Thyroid gland (tissue), 4 donors: ENCODE results near the gene KRTAP5-1.

Experiments used
- POLR2A ChIP-seq, 2 donors: fragments of 450-650 bp; IDR thresholded peaks; one replicate each; pipeline ENCODE4 v1.6.1; 2017; ENCODE audit warnings: antibody characterized with exemption in 2 of 2, mild to moderate bottlenecking in 2 of 2, moderate library complexity in 1 of 2
- TF ChIP-seq, protein P1 (sequence below), 6 experiments: fragments of 200-600 bp in 3 of 6; fragments of 450-650 bp in 3 of 6; sonication (generic) in 3 of 6; IDR thresholded peaks; one replicate each; pipeline ENCODE4 v1.5.1; 2016 to 2019; ENCODE audit warnings: antibody characterized with exemption in 6 of 6, mild to moderate bottlenecking in 2 of 6, inconsistent platforms in 1 of 6, moderate library complexity in 1 of 6

DNA sequence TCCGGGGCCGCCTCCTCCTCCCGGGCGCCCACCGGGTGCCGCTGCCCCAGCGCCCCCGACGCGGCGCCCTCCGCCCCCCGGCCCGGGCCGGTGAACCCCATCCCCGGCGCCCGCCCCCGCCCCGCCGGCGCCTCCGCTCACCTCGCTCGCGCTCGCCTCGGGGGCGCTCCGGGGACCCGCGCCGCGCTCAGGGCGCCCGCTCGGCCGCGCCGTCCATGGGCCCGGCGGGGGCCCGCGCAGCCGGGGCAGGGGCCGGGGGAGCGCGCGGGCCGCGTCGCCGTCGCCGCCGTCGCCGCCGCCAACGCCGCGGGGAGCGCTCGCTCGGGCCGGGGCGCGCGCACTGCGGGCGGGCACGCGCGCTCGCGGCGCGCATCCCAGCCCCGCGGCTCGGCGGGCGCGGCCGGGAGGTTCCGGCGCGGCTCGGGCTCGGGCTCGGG lies 13.3 kb downstream of the KRTAP5-1 start:
- TF ChIP-seq, protein P1, sequence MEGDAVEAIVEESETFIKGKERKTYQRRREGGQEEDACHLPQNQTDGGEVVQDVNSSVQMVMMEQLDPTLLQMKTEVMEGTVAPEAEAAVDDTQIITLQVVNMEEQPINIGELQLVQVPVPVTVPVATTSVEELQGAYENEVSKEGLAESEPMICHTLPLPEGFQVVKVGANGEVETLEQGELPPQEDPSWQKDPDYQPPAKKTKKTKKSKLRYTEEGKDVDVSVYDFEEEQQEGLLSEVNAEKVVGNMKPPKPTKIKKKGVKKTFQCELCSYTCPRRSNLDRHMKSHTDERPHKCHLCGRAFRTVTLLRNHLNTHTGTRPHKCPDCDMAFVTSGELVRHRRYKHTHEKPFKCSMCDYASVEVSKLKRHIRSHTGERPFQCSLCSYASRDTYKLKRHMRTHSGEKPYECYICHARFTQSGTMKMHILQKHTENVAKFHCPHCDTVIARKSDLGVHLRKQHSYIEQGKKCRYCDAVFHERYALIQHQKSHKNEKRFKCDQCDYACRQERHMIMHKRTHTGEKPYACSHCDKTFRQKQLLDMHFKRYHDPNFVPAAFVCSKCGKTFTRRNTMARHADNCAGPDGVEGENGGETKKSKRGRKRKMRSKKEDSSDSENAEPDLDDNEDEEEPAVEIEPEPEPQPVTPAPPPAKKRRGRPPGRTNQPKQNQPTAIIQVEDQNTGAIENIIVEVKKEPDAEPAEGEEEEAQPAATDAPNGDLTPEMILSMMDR (IDR thresholded peaks at IDR 0.05), result no peak
- TF ChIP-seq POLR2A (IDR thresholded peaks at IDR 0.05), result no peak
